Measurements from ENCODE around the gene NOC2L. TPM values are rescaled to one million over a fixed set of nuclear protein-coding genes. Genes with fewer than 3 reads are reported as not detected.

The NOC2L gene
- total and polyA plus RNA-seq, 9 of the 15 experiments (the other 6 are each of a cell fraction or from before 2014, with no cell fraction given), result 4.0 to 410 (median 200) TPM

DNA sequence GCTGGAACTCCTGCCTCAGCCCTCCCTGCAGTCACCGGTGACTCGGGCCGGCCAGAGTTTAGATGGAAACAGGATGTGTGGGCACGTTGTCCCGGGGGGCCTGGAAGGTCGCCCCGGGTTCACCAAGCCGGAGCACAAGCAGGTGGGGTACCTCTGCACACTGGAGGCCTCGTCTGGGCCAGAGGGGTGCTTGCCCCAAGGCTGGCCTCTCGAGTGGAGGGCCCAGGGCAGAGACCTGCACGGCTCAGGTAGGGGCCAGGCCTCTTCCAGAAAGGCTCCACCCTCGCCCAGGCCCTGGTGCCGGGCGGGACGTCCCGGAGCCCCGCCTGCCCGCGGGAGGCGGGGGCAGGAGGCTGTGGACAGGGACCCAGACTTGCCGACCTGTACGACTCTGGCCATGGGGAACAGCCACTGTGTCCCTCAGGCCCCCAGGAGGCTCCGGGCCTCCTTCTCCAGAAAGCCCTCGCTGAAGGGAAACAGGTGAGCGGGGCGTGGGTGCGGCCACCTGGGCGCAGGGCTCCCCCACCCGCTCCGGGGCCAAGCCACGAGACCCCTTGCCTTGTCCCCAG, 7.2 kb upstream of the NOC2L start, which contains the start of gene PLEKHN1 (continued):
- TF ChIP-seq, protein P1, sequence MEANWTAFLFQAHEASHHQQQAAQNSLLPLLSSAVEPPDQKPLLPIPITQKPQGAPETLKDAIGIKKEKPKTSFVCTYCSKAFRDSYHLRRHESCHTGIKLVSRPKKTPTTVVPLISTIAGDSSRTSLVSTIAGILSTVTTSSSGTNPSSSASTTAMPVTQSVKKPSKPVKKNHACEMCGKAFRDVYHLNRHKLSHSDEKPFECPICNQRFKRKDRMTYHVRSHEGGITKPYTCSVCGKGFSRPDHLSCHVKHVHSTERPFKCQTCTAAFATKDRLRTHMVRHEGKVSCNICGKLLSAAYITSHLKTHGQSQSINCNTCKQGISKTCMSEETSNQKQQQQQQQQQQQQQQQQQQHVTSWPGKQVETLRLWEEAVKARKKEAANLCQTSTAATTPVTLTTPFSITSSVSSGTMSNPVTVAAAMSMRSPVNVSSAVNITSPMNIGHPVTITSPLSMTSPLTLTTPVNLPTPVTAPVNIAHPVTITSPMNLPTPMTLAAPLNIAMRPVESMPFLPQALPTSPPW (CRISPR knock-in tag; IDR thresholded peaks at IDR 0.05), result peak; percentile 76
- TF ChIP-seq, protein P2, sequence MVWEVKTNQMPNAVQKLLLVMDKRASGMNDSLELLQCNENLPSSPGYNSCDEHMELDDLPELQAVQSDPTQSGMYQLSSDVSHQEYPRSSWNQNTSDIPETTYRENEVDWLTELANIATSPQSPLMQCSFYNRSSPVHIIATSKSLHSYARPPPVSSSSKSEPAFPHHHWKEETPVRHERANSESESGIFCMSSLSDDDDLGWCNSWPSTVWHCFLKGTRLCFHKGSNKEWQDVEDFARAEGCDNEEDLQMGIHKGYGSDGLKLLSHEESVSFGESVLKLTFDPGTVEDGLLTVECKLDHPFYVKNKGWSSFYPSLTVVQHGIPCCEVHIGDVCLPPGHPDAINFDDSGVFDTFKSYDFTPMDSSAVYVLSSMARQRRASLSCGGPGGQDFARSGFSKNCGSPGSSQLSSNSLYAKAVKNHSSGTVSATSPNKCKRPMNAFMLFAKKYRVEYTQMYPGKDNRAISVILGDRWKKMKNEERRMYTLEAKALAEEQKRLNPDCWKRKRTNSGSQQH (CRISPR knock-in tag; IDR thresholded peaks at IDR 0.05), result 0 out of 2 replicates have a peak, but pooled peaks have one; percentile 41
- TF ChIP-seq SMAD4 (CRISPR knock-in tag; conservative IDR thresholded peaks at IDR 0.05) (0 out of 2 replicates have a peak, but pooled peaks have one; percentile 45), EGR1 (conservative IDR thresholded peaks at IDR 0.05) (peak; percentile 34; the same call in 1 of the 2 replicates), NR1H2 (CRISPR knock-in tag; IDR thresholded peaks at IDR 0.05) (peak; percentile 88; the same call in 1 of the 2 replicates), MAZ (CRISPR knock-in tag; conservative IDR thresholded peaks at IDR 0.05 in 1 of 2, IDR thresholded peaks at IDR 0.05 in 1 of 2) (peak in 1 of 2 experiments; percentile 7; a peak in 1 of 4 replicates), LCOR (CRISPR knock-in tag; IDR thresholded peaks at IDR 0.05) (0 out of 2 replicates have a peak, but pooled peaks have one; percentile 5), ZNF431 (CRISPR knock-in tag; IDR thresholded peaks at IDR 0.05) (peak; percentile 36; the same call in 1 of the 2 replicates), CAMTA2 (CRISPR knock-in tag; conservative IDR thresholded peaks at IDR 0.05) (no peak), ZBTB5 (IDR thresholded peaks at IDR 0.05) (no peak), ZNF232 (CRISPR knock-in tag; IDR thresholded peaks at IDR 0.05) (no peak), KDM5B (IDR thresholded peaks at IDR 0.05; ENCODE audit: insufficient replicate concordance, low read depth, low read length) (peak; percentile 46), CCNT2 (IDR thresholded peaks at IDR 0.05; ENCODE audit: borderline replicate concordance, extremely low read depth, insufficient read length, low read depth, low read length) (peak; percentile 27)
- TF ChIP-seq, protein P3, sequence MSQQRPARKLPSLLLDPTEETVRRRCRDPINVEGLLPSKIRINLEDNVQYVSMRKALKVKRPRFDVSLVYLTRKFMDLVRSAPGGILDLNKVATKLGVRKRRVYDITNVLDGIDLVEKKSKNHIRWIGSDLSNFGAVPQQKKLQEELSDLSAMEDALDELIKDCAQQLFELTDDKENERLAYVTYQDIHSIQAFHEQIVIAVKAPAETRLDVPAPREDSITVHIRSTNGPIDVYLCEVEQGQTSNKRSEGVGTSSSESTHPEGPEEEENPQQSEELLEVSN (IDR thresholded peaks at IDR 0.05; ENCODE audit: borderline replicate concordance in 1 of 2, extremely low read depth in 1 of 2, insufficient read depth in 1 of 2, insufficient read length in 1 of 2, low read depth in 1 of 2, low read length in 1 of 2, poor library complexity in 1 of 2, severe bottlenecking in 1 of 2), result peak in 1 of 2 experiments; percentile 5
- TF ChIP-seq, protein P4, sequence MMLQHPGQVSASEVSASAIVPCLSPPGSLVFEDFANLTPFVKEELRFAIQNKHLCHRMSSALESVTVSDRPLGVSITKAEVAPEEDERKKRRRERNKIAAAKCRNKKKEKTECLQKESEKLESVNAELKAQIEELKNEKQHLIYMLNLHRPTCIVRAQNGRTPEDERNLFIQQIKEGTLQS (IDR thresholded peaks at IDR 0.05), result peak; percentile 36; the same call in 1 of the 2 replicates
- TF ChIP-seq, protein P4 (CRISPR knock-in tag; conservative IDR thresholded peaks at IDR 0.05), result no peak
